WTC11 (cell line): ENCODE results near the gene PTPRN2. TPM values are rescaled to one million over a fixed set of nuclear protein-coding genes. Genes with fewer than 3 reads are reported as not detected.

ENCODE experiments used
- ATAC-seq: fragments of 200-7000 bp; cut with Tn5 transposase; 2 replicates; pipeline ENCODE4 v1.10.0; 2021; ENCODE audit warnings: mild to moderate bottlenecking, moderate library complexity
- CTCF ChIA-PET: fragments of 300-600 bp; sonication (Branson Sonifier 250); formaldehyde crosslinking; loops from one replicate; lab custom pipeline; 2021; ENCODE audit warnings: antibody characterized with exemption; lab: Charles Lee
- POLR2A ChIA-PET: fragments of 350-600 bp; sonication (Branson Sonifier 250); formaldehyde crosslinking; loops from one replicate; lab custom pipeline; 2021; ENCODE audit warnings: antibody characterized with exemption; lab: Charles Lee
- DNase-seq: peaks from one replicate; pipeline ENCODE4 v3.0.0; 2021; ENCODE audit warnings: low spot score
- H3K27ac Mint-ChIP-seq: 2 replicates; pipeline ENCODE4 v1.8.0; 2021; ENCODE audit warnings: mixed read lengths
- H3K27me3 Mint-ChIP-seq: 2 replicates; pipeline ENCODE4 v1.8.0; 2021; ENCODE audit warnings: low read depth, mild to moderate bottlenecking, moderate library complexity, mixed read lengths
- H3K36me3 Mint-ChIP-seq: 2 replicates; pipeline ENCODE4 v1.8.0; 2021; ENCODE audit warnings: mixed read lengths
- H3K4me1 Mint-ChIP-seq: 2 replicates; pipeline ENCODE4 v1.8.0; 2022; ENCODE audit warnings: mixed read lengths
- H3K4me3 Mint-ChIP-seq: 2 replicates; pipeline ENCODE4 v1.8.0; 2021; ENCODE audit warnings: mild to moderate bottlenecking, moderate library complexity, mixed read lengths
- H3K9me3 Mint-ChIP-seq: 2 replicates; pipeline ENCODE4 v1.8.0; 2021; ENCODE audit warnings: mixed read lengths
- ARID4B ChIP-seq: sonication (generic); formaldehyde crosslinking; IDR thresholded peaks from 2 replicates; pipeline ENCODE4 v1.8.0; 2023; ENCODE audit warnings: missing genetic modification reagents, mild to moderate bottlenecking, borderline replicate concordance
- ATF3 ChIP-seq: sonication (generic); formaldehyde crosslinking; conservative IDR thresholded peaks from 2 replicates; pipeline ENCODE4 v1.8.1; 2022; ENCODE audit warnings: mild to moderate bottlenecking, missing genetic modification reagents
- CREB1 ChIP-seq: sonication (generic); formaldehyde crosslinking; IDR thresholded peaks from 2 replicates; pipeline ENCODE4 v1.8.0; 2023; ENCODE audit warnings: mild to moderate bottlenecking, missing genetic modification reagents
- E2F1 ChIP-seq: sonication (generic); formaldehyde crosslinking; IDR thresholded peaks from 2 replicates; pipeline ENCODE4 v1.8.0; 2022; ENCODE audit warnings: mild to moderate bottlenecking, missing genetic modification reagents
- E2F4 ChIP-seq: sonication (generic); formaldehyde crosslinking; IDR thresholded peaks from 2 replicates; pipeline ENCODE4 v1.8.1; 2022; ENCODE audit warnings: low read depth, mild to moderate bottlenecking, moderate library complexity, missing genetic modification reagents, borderline replicate concordance
- GABPB1 ChIP-seq: sonication (generic); formaldehyde crosslinking; IDR thresholded peaks from 2 replicates; pipeline ENCODE4 v1.8.1; 2023; ENCODE audit warnings: mild to moderate bottlenecking, missing genetic modification reagents
- GTF2I ChIP-seq: fragments of 250-450 bp; sonication (Bioruptor Pico); conservative IDR thresholded peaks from 2 replicates; pipeline ENCODE4 v1.4.0; 2021; ENCODE audit warnings: mild to moderate bottlenecking
- IRF2 ChIP-seq: sonication (generic); formaldehyde crosslinking; IDR thresholded peaks from 2 replicates; pipeline ENCODE4 v1.8.0; 2022; ENCODE audit warnings: low read depth, missing genetic modification reagents, borderline replicate concordance
- PRRX2 ChIP-seq: fragments of 250-450 bp; sonication (Bioruptor Pico); IDR thresholded peaks from 2 replicates; pipeline ENCODE4 v1.8.0; 2021; ENCODE audit warnings: mild to moderate bottlenecking
- SOX15 ChIP-seq: fragments of 250-450 bp; sonication (Bioruptor Pico); IDR thresholded peaks from 2 replicates; pipeline ENCODE4 v1.9.0; 2021; ENCODE audit warnings: mild to moderate bottlenecking
- SP1 ChIP-seq: sonication (generic); formaldehyde crosslinking; conservative IDR thresholded peaks from 2 replicates; pipeline ENCODE4 v1.8.1; 2022; ENCODE audit warnings: missing genetic modification reagents
- TCF7 ChIP-seq: sonication (generic); formaldehyde crosslinking; IDR thresholded peaks from 2 replicates; pipeline ENCODE4 v1.8.0; 2022; ENCODE audit warnings: mild to moderate bottlenecking, low read depth, missing genetic modification reagents, moderate library complexity
- TEAD1 ChIP-seq: sonication (generic); formaldehyde crosslinking; IDR thresholded peaks from 2 replicates; pipeline ENCODE4 v1.8.0; 2022; ENCODE audit warnings: mild to moderate bottlenecking, missing genetic modification reagents
- ZBTB43 ChIP-seq: sonication (generic); formaldehyde crosslinking; IDR thresholded peaks from 2 replicates; pipeline ENCODE4 v1.8.1; 2023; ENCODE audit warnings: mild to moderate bottlenecking, missing genetic modification reagents
- ZMAT4 ChIP-seq: fragments of 250-450 bp; sonication (Bioruptor Pico); IDR thresholded peaks from 2 replicates; pipeline ENCODE4 v1.9.0; 2021; ENCODE audit warnings: mild to moderate bottlenecking
- ZNF121 ChIP-seq: sonication (generic); formaldehyde crosslinking; IDR thresholded peaks from 2 replicates; pipeline ENCODE4 v1.8.0; 2023; ENCODE audit warnings: missing genetic modification reagents
- ZNF219 ChIP-seq: sonication (generic); formaldehyde crosslinking; IDR thresholded peaks from 2 replicates; pipeline ENCODE4 v1.8.0; 2023; ENCODE audit warnings: missing genetic modification reagents, mild to moderate bottlenecking, borderline replicate concordance
- total RNA-seq: library from RNA; stranded (reverse); gene quantifications from 3 replicates; pipeline ENCODE4 v1.2.3, GENCODE V29; 2021

Gene PTPRN2
- total RNA-seq, 1 experiment from 2014 or later, result 4.7 TPM

- TF ChIP-seq SOX15 (CRISPR knock-in tag) (no peak), TEAD1 (CRISPR knock-in tag) (no peak)
These were observed 264.8 kb downstream of the PTPRN2 start (continued) for GRCh38 chr7:158322616-158323530.

GRCh38 chr7:158321936-158322615, 265.5 kb downstream of the PTPRN2 start:
- Mint-ChIP-seq H3K4me1 (peaks cover 35% of the 10 kb centered on the region), H3K27me3 (peaks cover 10% of the 10 kb centered on the region), H3K36me3 (peaks cover 13% of the 10 kb centered on the region), H3K27ac (no peak overlapping the region), H3K9me3 (peaks cover 17% of the 10 kb centered on the region), H3K4me3 (no peak overlapping the region)
- DNase-seq, result no peak
- ChIA-PET CTCF (no interaction called here), POLR2A (no interaction called here)
- ATAC-seq, result no peak
- TF ChIP-seq PRRX2 (CRISPR knock-in tag), result no peak
- no peak for TF ChIP-seq E2F4
- no peak for TF ChIP-seq GTF2I (CRISPR knock-in tag)
- no peak for TF ChIP-seq ZBTB43 (CRISPR knock-in tag)
- no peak for TF ChIP-seq TCF7 (CRISPR knock-in tag)
- TF ChIP-seq CREB1 (CRISPR knock-in tag), result no peak
- TF ChIP-seq ATF3 (CRISPR knock-in tag), result no peak
- TF ChIP-seq SP1, result no peak
- TF ChIP-seq GABPB1 (CRISPR knock-in tag), result no peak
- no peak for TF ChIP-seq ZMAT4 (CRISPR knock-in tag)

GRCh38 chr7:158321056-158321700, 266.4 kb downstream of the PTPRN2 start:
- no peak for DNase-seq
- CTCF ChIA-PET, result no interaction called here

More at GRCh38 chr7:158321056-158321700, 266.4 kb downstream of the PTPRN2 start:
- Mint-ChIP-seq H3K27me3 (peaks cover 8% of the 10 kb centered on the region), H3K9me3 (peaks cover 8% of the 10 kb centered on the region), H3K27ac (no peak overlapping the region), H3K4me3 (no peak overlapping the region), H3K4me1 (peaks cover 37% of the 10 kb centered on the region), H3K36me3 (peaks cover 11% of the 10 kb centered on the region)
- no peak for ATAC-seq
- TF ChIP-seq IRF2 (no peak), TCF7 (CRISPR knock-in tag) (no peak), ATF3 (CRISPR knock-in tag) (no peak), ZNF219 (CRISPR knock-in tag) (no peak), E2F1 (no peak), ZNF121 (CRISPR knock-in tag) (no peak), ARID4B (CRISPR knock-in tag) (no peak)
- POLR2A ChIA-PET, result no interaction called here
